ENCODE measurements around the gene SCLT1. TPM values are rescaled to one million over a fixed set of nuclear protein-coding genes. Genes with fewer than 3 reads are reported as not detected.

Gene SCLT1
- polyA plus RNA-seq, 1 donor (not counting 4 experiments of a cell fraction or from before 2014, with no cell fraction given): 5.8 TPM

DNA sequence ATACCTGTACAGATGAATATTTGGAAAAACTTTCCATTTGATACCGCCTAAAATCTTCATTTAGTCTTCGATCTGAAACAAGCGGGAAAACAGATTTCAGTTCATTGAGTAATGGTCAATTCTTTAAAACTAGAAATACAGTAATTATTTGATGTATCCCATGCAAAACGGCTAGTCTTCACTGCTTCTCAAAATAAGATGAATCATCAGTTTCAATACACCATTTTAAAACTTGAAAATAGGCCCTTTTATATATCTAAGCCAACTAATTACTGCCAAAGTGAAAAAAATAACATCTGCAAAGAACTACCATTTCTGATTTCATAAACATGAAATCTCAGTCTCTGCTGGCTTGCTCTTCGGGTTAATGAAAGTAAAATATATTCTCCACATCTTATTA lies 11.0 kb downstream of the SCLT1 start:
- H3K9ac ChIP-seq (ENCODE audit: control insufficient read depth, extremely low read depth, insufficient read depth, low read length): no peak overlapping the region
- TF ChIP-seq, protein P1, sequence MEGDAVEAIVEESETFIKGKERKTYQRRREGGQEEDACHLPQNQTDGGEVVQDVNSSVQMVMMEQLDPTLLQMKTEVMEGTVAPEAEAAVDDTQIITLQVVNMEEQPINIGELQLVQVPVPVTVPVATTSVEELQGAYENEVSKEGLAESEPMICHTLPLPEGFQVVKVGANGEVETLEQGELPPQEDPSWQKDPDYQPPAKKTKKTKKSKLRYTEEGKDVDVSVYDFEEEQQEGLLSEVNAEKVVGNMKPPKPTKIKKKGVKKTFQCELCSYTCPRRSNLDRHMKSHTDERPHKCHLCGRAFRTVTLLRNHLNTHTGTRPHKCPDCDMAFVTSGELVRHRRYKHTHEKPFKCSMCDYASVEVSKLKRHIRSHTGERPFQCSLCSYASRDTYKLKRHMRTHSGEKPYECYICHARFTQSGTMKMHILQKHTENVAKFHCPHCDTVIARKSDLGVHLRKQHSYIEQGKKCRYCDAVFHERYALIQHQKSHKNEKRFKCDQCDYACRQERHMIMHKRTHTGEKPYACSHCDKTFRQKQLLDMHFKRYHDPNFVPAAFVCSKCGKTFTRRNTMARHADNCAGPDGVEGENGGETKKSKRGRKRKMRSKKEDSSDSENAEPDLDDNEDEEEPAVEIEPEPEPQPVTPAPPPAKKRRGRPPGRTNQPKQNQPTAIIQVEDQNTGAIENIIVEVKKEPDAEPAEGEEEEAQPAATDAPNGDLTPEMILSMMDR (optimal IDR thresholded peaks at IDR 0.05 in 1 of 3, IDR thresholded peaks at IDR 0.05 in 1 of 3, conservative IDR thresholded peaks at IDR 0.05 in 1 of 3; ENCODE audit: extremely low read depth in 1 of 3, insufficient read depth in 2 of 3, low read length in 3 of 3): no peak
- TF ChIP-seq EZH2 (IDR thresholded peaks at IDR 0.05; ENCODE audit: low read length): no peak
- no peak overlapping the region for H3K4me3 ChIP-seq (ENCODE audit: control insufficient read depth in 2 of 3, extremely low read depth in 1 of 3, insufficient read depth in 2 of 3, low read depth in 1 of 3, low read length in 3 of 3)
- H3K36me3 ChIP-seq (ENCODE audit: control insufficient read depth in 2 of 2, extremely low read depth in 1 of 2, insufficient read depth in 2 of 2, low read length in 2 of 2): no peaks in the 10 kb centered on the region
- dilution Hi-C loops (cut with MboI; ENCODE audit: extremely low pct_ligation_motif_present, low sequenced_read_pairs): no loop called here
- H3K27ac ChIP-seq (ENCODE audit: control insufficient read depth, insufficient read depth, low read length): no peak overlapping the region
- no peak for DNase-seq (ENCODE audit: low read depth, low spot score)
- no peak overlapping the region for H2AFZ ChIP-seq (ENCODE audit: control insufficient read depth, low read length)
- no peaks in the 10 kb centered on the region for H3K9me1 ChIP-seq (ENCODE audit: control insufficient read depth, extremely low read depth, insufficient read depth, low read length)
- no peaks in the 10 kb centered on the region for H3K4me1 ChIP-seq (ENCODE audit: control insufficient read depth, extremely low read depth, insufficient read depth, low read length)
- H3K4me2 ChIP-seq (ENCODE audit: control insufficient read depth, extremely low read depth, insufficient read depth, low read depth, low read length): no peak overlapping the region
- no peaks in the 10 kb centered on the region for H3K9me3 ChIP-seq (ENCODE audit: control insufficient read depth, low read depth, low read length)
- H3K79me2 ChIP-seq (ENCODE audit: control insufficient read depth, insufficient read depth, low read length): peaks cover 37% of the 10 kb centered on the region
- no peak for FAIRE-seq
- H4K20me1 ChIP-seq (ENCODE audit: control insufficient read depth, extremely low read depth, insufficient read depth, low read length): no peaks in the 10 kb centered on the region
- no peaks in the 10 kb centered on the region for H3K27me3 ChIP-seq (ENCODE audit: control insufficient read depth, extremely low read depth, insufficient read depth, low read length)

DNA sequence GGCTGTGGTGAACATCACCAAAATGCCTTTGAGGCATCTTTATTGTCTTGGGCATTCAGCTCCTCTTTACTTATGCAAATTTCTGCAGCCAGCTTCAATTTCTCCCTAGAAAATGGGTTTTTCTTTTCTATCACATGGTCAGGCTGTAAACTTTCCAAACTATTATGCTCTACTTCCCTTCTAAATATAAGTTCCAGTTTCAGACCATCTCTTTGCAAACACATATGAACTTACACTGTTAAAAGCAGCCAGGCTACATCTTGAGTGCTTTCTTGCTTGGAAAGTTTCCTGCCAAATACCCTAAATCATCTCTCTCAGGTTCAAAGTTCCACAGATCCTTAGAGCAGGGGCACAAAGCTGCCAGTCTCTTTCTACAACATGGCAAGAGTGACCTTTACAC lies 13.2 kb downstream of the SCLT1 start:
- dilution Hi-C loops (cut with MboI; ENCODE audit: extremely low pct_ligation_motif_present, low sequenced_read_pairs): no loop called here
- TF ChIP-seq, protein P1 (optimal IDR thresholded peaks at IDR 0.05 in 1 of 3, IDR thresholded peaks at IDR 0.05 in 1 of 3, conservative IDR thresholded peaks at IDR 0.05 in 1 of 3; ENCODE audit: extremely low read depth in 1 of 3, insufficient read depth in 2 of 3, low read length in 3 of 3): no peak
- no peak for TF ChIP-seq EZH2 (IDR thresholded peaks at IDR 0.05; ENCODE audit: low read length)
- H3K27me3 ChIP-seq (ENCODE audit: control insufficient read depth, extremely low read depth, insufficient read depth, low read length): no peaks in the 10 kb centered on the region
- no peaks in the 10 kb centered on the region for H3K9me1 ChIP-seq (ENCODE audit: control insufficient read depth, extremely low read depth, insufficient read depth, low read length)
- DNase-seq (ENCODE audit: low read depth, low spot score) (no peak), FAIRE-seq (no peak)
- H3K9me3 ChIP-seq (ENCODE audit: control insufficient read depth, low read depth, low read length): no peaks in the 10 kb centered on the region
- no peak overlapping the region for H3K9ac ChIP-seq (ENCODE audit: control insufficient read depth, extremely low read depth, insufficient read depth, low read length)
- peaks cover 21% of the 10 kb centered on the region for H3K79me2 ChIP-seq (ENCODE audit: control insufficient read depth, insufficient read depth, low read length)
- H3K36me3 ChIP-seq (ENCODE audit: control insufficient read depth in 2 of 2, extremely low read depth in 1 of 2, insufficient read depth in 2 of 2, low read length in 2 of 2): no peaks in the 10 kb centered on the region
- no peak overlapping the region for H3K27ac ChIP-seq (ENCODE audit: control insufficient read depth, insufficient read depth, low read length)
- H3K4me3 ChIP-seq (ENCODE audit: control insufficient read depth in 2 of 3, extremely low read depth in 1 of 3, insufficient read depth in 2 of 3, low read depth in 1 of 3, low read length in 3 of 3): no peak overlapping the region
- no peak overlapping the region for H2AFZ ChIP-seq (ENCODE audit: control insufficient read depth, low read length)
- no peak overlapping the region for H3K4me2 ChIP-seq (ENCODE audit: control insufficient read depth, extremely low read depth, insufficient read depth, low read depth, low read length)
- no peaks in the 10 kb centered on the region for H4K20me1 ChIP-seq (ENCODE audit: control insufficient read depth, extremely low read depth, insufficient read depth, low read length)
- no peaks in the 10 kb centered on the region for H3K4me1 ChIP-seq (ENCODE audit: control insufficient read depth, extremely low read depth, insufficient read depth, low read length)

All from keratinocyte (primary cell).